ENCODE results near the gene SHC3.

- no peak for TF ChIP-seq CTCF (IDR thresholded peaks at IDR 0.05; ENCODE audit: poor library complexity, severe bottlenecking)
- no peak for TF ChIP-seq TAF1 (IDR thresholded peaks at IDR 0.05; ENCODE audit: low read depth)
- no peak for TF ChIP-seq POLR2AphosphoS5 (IDR thresholded peaks at IDR 0.05)
- TF ChIP-seq MXI1 (conservative IDR thresholded peaks at IDR 0.05; ENCODE audit: poor library complexity, severe bottlenecking), result no peak
Measured at GRCh38 chr9:89167788-89168187, 10.8 kb downstream of the SHC3 start.

All from neural cell (in vitro differentiated cells).